GM12892 (cell line): ENCODE measurements around the gene ABLIM2.

Experiments used
- DNase-seq: peaks from one replicate; pipeline ENCODE4 v3.0.0; 2011; ENCODE audit not compliant: insufficient read length
- FAIRE-seq: peaks from 2 replicates; lab custom pipeline; 2011; peaks lifted over from hg19 to GRCh38; lab: Jason Lieb, UNC
- POLR2A ChIP-seq: IDR thresholded peaks from 2 replicates; pipeline ENCODE4 v1.6.1; 2011; ENCODE audit warnings: low read depth, low read length, control low read depth
- POLR2AphosphoS5 ChIP-seq: IDR thresholded peaks from 2 replicates; pipeline ENCODE4 v1.6.1; 2011; ENCODE audit warnings: low read depth, low read length, control low read depth
- TAF1 ChIP-seq: IDR thresholded peaks from 2 replicates; pipeline ENCODE4 v1.6.1; 2011; ENCODE audit warnings: low read depth, mild to moderate bottlenecking, control low read depth, low read length, borderline replicate concordance

Gene ABLIM2

DNA sequence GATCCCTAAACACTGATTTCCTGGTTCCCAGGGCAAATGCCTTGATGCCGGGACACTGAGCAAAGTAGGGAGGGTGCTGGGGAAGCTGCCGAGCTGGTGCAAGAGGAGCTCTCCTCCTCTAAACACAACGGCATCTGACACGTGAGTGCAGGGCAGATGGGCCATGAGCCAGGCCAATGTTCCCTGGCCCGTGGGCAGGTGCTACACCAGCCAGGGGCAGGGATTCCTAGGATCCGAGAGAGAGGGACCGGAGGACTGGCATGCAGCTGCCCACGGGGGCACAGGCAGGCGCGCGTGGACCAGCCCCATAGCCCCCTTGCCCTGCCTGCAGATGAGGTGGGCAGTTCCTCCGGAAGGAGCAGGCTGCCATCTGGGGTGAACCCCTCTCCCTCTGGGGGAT, 152.1 kb downstream of the ABLIM2 start:
- DNase-seq (no peak), FAIRE-seq (no peak)
- TF ChIP-seq POLR2AphosphoS5: no peak
- no peak for TF ChIP-seq TAF1

DNA sequence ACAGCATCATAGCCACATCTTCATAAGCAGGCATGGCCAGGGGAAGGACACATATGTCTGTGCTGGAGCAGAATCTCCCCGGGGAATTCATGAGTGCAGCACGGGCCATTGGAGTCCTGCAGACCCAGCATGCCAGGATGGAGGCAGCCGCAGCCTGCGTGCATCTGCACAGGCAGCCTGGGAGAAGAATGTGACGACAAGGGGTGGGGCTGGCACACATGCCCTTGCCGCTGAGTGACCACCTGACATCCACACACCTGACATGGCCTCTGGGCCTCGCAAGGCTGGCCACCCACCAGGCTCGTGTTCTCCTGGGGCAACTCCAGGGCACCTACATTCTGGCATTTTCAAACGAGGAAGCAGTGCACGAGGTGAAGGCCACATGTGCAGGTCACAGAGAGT, 152.8 kb downstream of the ABLIM2 start:
- FAIRE-seq: no peak

GRCh38 chr4:8005033-8005808, 153.4 kb downstream of the ABLIM2 start:
- no peak for DNase-seq
- FAIRE-seq: no peak
- TF ChIP-seq POLR2A: no peak

More for the DNA sequence above, 152.8 kb downstream of the ABLIM2 start:
- no peak for TF ChIP-seq POLR2A
- no peak for TF ChIP-seq TAF1
- TF ChIP-seq POLR2AphosphoS5: no peak
- DNase-seq: no peak

DNA sequence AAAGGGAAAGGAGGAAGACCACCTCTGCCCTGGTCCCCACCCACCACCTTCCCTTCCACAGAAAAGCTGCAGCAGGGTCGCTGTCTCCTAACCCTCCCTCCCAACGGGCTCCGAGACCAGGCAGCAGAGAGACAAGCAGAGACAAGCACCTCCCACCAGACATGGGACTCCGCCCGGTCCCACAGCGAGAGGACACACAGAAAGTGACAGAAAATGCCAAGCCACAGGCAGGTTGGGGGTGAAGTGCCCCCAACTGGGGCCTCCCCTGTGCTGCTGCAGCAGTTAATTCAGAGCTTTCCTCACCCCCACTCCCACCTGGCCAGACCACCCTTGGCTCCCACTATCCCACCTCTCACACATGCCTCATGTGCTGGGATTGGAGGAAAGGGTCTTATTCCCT, 154.5 kb downstream of the ABLIM2 start:
- TF ChIP-seq TAF1 (no peak), POLR2A (no peak), POLR2AphosphoS5 (no peak)
- no peak for DNase-seq
- no peak for FAIRE-seq

DNA sequence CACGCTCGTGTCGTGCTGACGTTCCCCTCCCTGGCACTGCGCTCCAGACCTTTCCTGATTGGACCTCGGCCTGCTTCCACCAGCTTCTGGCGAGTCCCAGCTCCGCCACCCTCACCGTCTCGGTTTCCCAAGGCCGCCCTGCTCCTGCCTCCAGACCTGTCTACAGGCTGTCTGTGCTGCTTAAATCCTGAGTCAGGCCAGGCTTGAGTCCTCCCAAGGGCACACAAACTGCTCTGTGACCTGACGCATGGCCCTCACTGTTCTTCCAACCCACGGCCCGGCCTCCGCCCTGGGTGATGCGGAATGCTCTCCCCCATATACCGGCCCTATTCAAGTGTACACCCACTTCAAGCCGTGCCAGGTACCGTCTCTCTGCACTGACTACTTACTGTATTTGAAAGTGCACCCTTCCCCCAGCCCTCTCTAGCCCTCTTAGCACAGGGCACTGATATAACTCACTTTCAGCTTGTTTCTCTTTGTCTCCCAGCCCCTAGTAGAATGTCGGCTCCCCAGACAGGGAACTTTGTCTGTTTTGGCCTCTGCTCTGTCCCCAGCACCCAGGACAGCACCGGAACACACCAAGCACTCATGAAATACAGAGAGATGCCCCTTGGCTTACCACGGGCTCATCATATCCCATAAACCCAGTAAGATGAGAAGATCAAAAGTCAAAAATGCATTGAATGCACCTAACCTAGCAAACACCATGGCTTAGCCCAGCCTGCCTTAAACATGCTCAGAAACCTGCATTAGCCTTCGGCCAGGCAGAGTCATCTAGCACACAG, 155.9 kb downstream of the ABLIM2 start:
- no peak for FAIRE-seq
- DNase-seq: no peak
- no peak for TF ChIP-seq POLR2A
- TF ChIP-seq POLR2AphosphoS5: no peak
- no peak for TF ChIP-seq TAF1

GRCh38 chr4:8001564-8002355, 156.9 kb downstream of the ABLIM2 start:
- DNase-seq (no peak), FAIRE-seq (no peak)
- TF ChIP-seq POLR2AphosphoS5 (no peak), TAF1 (no peak)

- DNase-seq (no peak), FAIRE-seq (no peak)
- TF ChIP-seq POLR2AphosphoS5 (no peak), POLR2A (no peak), TAF1 (no peak)
These were observed 157.7 kb downstream of the ABLIM2 start for GRCh38 chr4:8000721-8001491.

GRCh38 chr4:8000247-8000646, 158.4 kb downstream of the ABLIM2 start:
- FAIRE-seq: no peak
- no peak for TF ChIP-seq POLR2A
- TF ChIP-seq POLR2AphosphoS5: no peak
- no peak for TF ChIP-seq TAF1
- no peak for DNase-seq

- FAIRE-seq (no peak), DNase-seq (no peak)
- TF ChIP-seq TAF1 (no peak), POLR2A (no peak), POLR2AphosphoS5 (no peak)
These were observed 158.9 kb downstream of the ABLIM2 start for GRCh38 chr4:7999695-8000094.

- TF ChIP-seq POLR2AphosphoS5: no peak
- TF ChIP-seq TAF1: no peak
- no peak for TF ChIP-seq POLR2A
- DNase-seq: no peak
- FAIRE-seq: no peak
These were observed 159.3 kb downstream of the ABLIM2 start for GRCh38 chr4:7999279-7999678.

DNA sequence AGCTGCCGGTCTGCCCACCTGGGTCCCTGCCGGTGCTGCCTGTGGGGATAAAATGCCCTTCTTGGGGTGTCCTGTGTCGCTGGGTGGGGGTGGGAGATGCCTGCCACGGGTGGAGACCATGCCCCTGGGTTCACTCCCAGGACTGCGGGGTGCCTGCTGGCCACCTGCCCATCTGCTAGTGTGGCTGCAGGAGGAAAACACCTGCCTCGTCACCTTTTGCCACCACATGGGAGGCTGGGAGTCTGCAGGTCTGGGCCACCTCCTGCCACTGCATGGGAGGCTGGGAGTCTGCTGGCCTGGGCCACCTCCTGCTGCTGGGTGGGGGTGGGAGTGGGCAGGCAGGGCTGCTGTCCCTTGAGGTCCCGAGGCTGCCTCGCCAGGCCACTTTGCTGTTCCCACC, 160.2 kb downstream of the ABLIM2 start:
- FAIRE-seq: no peak
- DNase-seq: no peak
- TF ChIP-seq POLR2AphosphoS5 (no peak), TAF1 (no peak), POLR2A (no peak)
